ENCODE measurements around the gene FEZF2. TPM values are rescaled to one million over a fixed set of nuclear protein-coding genes. Genes with fewer than 3 reads are reported as not detected.
A peak's percentile ranks its signal among the peaks of the same experiment; 100 is the strongest.

FEZF2 gene
- total and polyA plus RNA-seq, 11 donors: not detected

GRCh38 chr3:62405135-62405534 is 31.8 kb upstream of the FEZF2 start:
- Histone ChIP-seq H3K9me3 (no peaks in the 10 kb centered on the region), H3K4me3 (no peak overlapping the region), H3K27me3 (peaks cover 0 to 11% (median 0%) of the 10 kb centered on the region in 9 donors), H3K4me1 (peaks cover 0 to 11% (median 0%) of the 10 kb centered on the region in 12 donors), H3K36me3 (no peaks in the 10 kb centered on the region), H3K27ac (no peak overlapping the region)
- intact Hi-C loops (cut with DNase I): no loop called here
- TF ChIP-seq POLR2A (IDR thresholded peaks at IDR 0.05): no peak
- TF ChIP-seq CTCF (IDR thresholded peaks at IDR 0.05): no peak
- WGBS, 4 donors: 63 to 83% (median 67%) methylated on average over 6 of the region's 6 CpGs
- ATAC-seq (peak in 3 of 4 donors; percentile 71 to 73 (median 72)), DNase-seq (peak in 2 of 5 donors; percentile 30 to 32)

- Histone ChIP-seq H3K36me3 (no peaks in the 10 kb centered on the region), H3K27ac (no peak overlapping the region), H3K4me1 (peaks cover 0 to 11% (median 0%) of the 10 kb centered on the region in 12 donors), H3K4me3 (no peak overlapping the region), H3K27me3 (peaks cover 0 to 11% (median 0%) of the 10 kb centered on the region in 9 donors), H3K9me3 (no peaks in the 10 kb centered on the region)
- intact Hi-C loops (cut with DNase I): no loop called here
- DNase-seq (no peak), ATAC-seq (no peak)
- TF ChIP-seq CTCF (IDR thresholded peaks at IDR 0.05) (no peak), POLR2A (IDR thresholded peaks at IDR 0.05) (no peak)
- 82 to 88% (median 84%) methylated on average over 8 of the region's 8 CpGs for WGBS, 4 donors
Measured at GRCh38 chr3:62404321-62404720, 31.0 kb upstream of the FEZF2 start.

DNA sequence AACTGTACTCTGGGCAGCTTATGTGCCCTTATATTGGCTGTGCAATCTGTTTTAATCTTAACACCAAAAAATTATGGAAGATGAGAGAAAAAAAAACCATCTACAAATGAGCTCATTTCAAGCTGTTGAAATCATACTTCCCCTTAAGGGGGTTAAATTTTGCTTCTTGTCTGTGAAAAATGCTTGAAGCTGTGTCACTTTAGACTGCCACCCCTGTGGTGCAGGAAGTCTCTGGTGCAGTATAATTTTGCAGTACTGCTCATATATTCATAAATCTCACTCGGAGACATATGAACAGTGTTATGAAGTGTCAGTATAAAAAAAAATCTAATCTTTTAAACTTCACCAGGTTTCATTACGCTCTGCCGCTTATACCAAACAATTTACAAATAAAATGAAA is 30.4 kb upstream of the FEZF2 start:
- no peak overlapping the region for H3K27ac ChIP-seq
- 90 to 94% (median 92%) methylated on average over 3 of the region's 3 CpGs for WGBS, 4 donors
- ATAC-seq (no peak), DNase-seq (no peak)
- H3K4me3 ChIP-seq: no peak overlapping the region
- H3K9me3 ChIP-seq: no peaks in the 10 kb centered on the region
- intact Hi-C loops (cut with DNase I): no loop called here
- TF ChIP-seq CTCF (IDR thresholded peaks at IDR 0.05): no peak
- TF ChIP-seq POLR2A (IDR thresholded peaks at IDR 0.05): no peak
- H3K4me1 ChIP-seq: peaks cover 0 to 11% (median 0%) of the 10 kb centered on the region in 12 donors
- H3K27me3 ChIP-seq: peaks cover 0 to 11% (median 0%) of the 10 kb centered on the region in 9 donors
- no peaks in the 10 kb centered on the region for H3K36me3 ChIP-seq

DNA sequence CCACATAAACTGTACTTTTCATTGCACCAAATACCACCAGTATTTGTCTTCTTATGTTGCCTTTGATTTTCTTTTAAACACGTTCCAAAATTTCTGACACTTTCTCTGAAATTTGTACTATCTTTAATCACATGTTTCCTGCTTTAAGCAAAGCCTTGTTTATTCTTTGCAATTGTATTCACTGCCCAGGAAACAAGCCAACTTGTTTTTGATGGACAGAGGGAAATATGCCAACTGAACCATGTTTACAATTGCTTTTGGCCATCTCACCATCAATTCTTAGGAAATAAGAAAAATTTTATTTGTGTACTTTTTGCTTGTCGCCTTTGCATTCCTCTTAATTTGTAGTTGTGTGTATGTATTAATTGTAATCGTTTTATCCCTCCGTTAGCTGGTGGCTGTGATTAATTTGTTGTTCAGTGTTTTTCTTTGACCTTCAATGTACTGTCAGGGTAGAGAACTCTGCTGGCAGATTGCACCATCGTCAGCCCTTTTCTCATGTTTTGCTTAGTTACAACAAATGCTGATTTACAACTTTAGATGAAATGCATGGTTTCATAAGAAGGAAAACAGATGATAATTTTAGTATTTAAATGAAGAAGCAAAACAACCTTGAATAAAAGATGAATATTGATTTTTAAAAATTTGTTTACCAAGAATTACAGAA is 19.4 kb upstream of the FEZF2 start:
- H3K4me3 ChIP-seq: no peak overlapping the region
- intact Hi-C loops (cut with DNase I): no loop called here
- no peak for ATAC-seq
- no peak for DNase-seq
- peaks cover 0 to 22% (median 5%) of the 10 kb centered on the region in 9 donors for H3K27me3 ChIP-seq
- WGBS, 4 donors: 45 to 66% (median 54%) methylated on average over 5 of the region's 5 CpGs
- TF ChIP-seq CTCF (IDR thresholded peaks at IDR 0.05): no peak
- TF ChIP-seq POLR2A (IDR thresholded peaks at IDR 0.05): no peak
- no peaks in the 10 kb centered on the region for H3K4me1 ChIP-seq
- H3K9me3 ChIP-seq: peaks cover 0 to 3% (median 0%) of the 10 kb centered on the region in 12 donors
- no peaks in the 10 kb centered on the region for H3K36me3 ChIP-seq
- no peak overlapping the region for H3K27ac ChIP-seq
